Epithelial cell of proximal tubule (primary cell): ENCODE results near the gene TTC12. TPM values are rescaled to one million over a fixed set of nuclear protein-coding genes. Genes with fewer than 3 reads are reported as not detected.

Source experiments
- DNase-seq: peaks from one replicate; pipeline ENCODE4 v3.0.0-alpha.2; 2011; ENCODE audit warnings: low read depth
- H3K4me3 ChIP-seq: 2 replicates; pipeline ENCODE4 v1.5.1; 2011; ENCODE audit warnings: low read depth, mild to moderate bottlenecking, low read length
- CTCF ChIP-seq: conservative IDR thresholded peaks from 2 replicates; pipeline ENCODE4 v1.5.1; 2012; ENCODE audit warnings: low read depth, mild to moderate bottlenecking, low read length
- total RNA-seq: library from RNA; depleted of rRNA; stranded (reverse); fragments of >200 nt; gene quantifications from 2 replicates; pipeline ENCODE4 v1.2.3, GENCODE V29; 2015

Gene TTC12
- total RNA-seq, 1 donor from 2014 or later: 6.9 TPM

- TF ChIP-seq CTCF: no peak
- no peak for DNase-seq
- no peak overlapping the region for H3K4me3 ChIP-seq
These were observed 36.7 kb downstream of the TTC12 start for GRCh38 chr11:113351068-113351450.

DNA sequence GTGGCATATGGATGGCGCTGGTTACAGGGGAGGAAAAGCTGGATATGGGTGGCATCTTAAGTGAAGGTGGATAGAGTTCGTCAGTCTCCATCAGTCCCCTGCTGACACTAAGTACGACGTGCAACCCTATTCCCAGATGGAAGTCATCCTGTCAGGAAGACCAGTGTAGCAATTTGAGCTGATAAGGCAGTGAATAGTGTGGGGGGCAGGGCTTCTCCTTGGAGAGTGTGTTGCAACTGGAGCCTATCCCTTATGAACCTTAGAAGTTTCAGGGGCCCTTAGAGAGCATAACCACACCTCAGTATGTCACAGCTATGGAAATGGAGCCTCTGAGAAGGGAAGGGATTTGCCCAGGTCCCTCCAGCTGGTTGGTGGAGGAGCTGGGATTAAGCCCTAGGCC is 37.1 kb downstream of the TTC12 start:
- no peak overlapping the region for H3K4me3 ChIP-seq
- no peak for TF ChIP-seq CTCF
- no peak for DNase-seq

DNA sequence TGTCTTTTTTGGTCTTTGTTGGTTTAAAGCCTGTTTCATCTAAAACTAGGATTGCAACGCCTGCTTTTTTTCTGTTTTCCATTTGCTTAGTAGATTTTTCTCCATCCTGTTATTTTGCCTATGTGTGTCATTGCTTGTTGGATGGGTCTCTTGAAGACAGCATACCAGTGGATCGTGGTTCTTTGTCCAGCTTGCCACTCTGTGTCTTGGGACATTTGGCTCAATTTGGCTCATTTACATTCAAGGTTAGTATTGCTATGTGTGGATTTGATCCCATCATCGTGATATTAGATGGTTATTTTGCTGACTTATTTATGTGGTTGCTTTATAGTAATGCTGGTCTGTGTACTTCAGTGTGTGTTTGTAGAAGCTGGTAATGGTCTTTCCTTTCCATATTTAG is 41.8 kb downstream of the TTC12 start:
- H3K4me3 ChIP-seq: no peak overlapping the region
- DNase-seq: no peak
- TF ChIP-seq CTCF: no peak

DNA sequence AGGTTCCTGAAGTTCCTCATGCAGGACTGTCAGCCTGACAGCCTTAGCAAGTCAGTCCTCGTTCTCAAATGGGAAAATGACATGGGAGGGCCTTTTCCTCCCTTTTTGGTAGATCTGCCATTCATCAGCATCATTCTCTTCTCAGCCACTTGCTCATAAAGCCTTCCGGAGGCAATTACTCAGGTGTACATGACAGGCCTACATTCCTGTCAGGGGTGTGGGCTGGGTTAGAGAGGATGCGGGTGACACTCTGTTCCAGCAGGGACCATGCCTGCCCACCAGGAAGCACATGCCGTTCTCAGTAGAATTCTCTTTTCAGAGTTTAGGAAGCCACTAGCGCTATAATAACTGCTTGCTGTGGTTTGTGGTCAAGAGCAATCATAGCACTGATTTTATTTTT is 49.0 kb downstream of the TTC12 start:
- DNase-seq: no peak
- no peak for TF ChIP-seq CTCF
- H3K4me3 ChIP-seq: no peak overlapping the region

GRCh38 chr11:113363996-113364641 is 49.7 kb downstream of the TTC12 start:
- no peak for TF ChIP-seq CTCF
- DNase-seq: no peak

DNA sequence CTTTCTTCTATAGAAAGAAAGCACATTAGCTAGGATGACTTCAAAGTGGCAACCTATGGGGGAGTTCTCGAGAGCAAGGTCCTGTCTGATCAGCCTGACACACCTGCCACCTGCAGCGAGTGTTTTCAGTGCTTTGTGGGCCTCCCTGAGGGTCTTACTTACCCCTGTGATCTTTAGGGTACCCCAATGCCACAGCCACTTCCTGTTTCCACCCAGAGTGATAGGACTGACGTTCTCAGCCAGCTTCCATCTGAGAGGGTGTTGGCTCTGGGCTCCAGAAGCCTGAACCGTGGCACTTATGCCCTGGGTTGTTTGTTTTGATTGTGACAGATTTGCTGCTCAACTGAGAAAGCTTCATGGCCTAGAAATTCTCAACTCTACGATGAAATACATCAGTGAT is 51.5 kb downstream of the TTC12 start:
- H3K4me3 ChIP-seq: no peak overlapping the region
- DNase-seq: no peak
- TF ChIP-seq CTCF: no peak

More at GRCh38 chr11:113363996-113364641, 49.7 kb downstream of the TTC12 start:
- no peak overlapping the region for H3K4me3 ChIP-seq

DNA sequence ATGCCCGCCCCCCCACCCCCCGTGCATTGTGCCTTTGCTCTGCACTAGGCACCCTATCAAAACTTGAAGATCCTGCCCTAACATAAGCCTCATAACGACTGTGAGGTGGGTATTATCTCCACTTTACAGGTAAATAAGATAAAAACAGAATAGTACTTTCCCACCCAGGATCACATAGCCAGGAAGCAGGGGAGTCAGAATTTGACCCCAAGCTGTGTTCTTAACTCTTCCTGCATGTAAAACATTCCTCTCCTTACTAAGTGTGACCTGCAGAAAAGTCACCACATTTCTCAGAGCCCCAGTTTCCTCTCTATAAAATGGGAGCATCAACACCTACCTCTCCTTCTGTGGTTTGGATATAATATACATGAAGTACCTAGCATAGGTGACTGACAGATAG is 55.0 kb downstream of the TTC12 start:
- no peak for DNase-seq
- TF ChIP-seq CTCF: no peak
- no peak overlapping the region for H3K4me3 ChIP-seq
